ENCODE results near the gene ALKBH5.

The ALKBH5 gene

GRCh38 chr17:18185832-18186626 lies 2.4 kb downstream of the ALKBH5 start:
- H3K4me1 ChIP-seq (ENCODE audit: control insufficient read depth, insufficient read depth, low read length): peaks cover 40% of the 10 kb centered on the region
- CTCF ChIA-PET: interaction anchor here (0.6 to 1.9 kb wide), 5 partner anchors 10 to 45 kb away, joined by 3 to 7 read pairs (median 3); no protein-coding TSS in a partner anchor
- H3K4me3 ChIP-seq (ENCODE audit: low read depth, low read length): peak overlapping the region; percentile 59
- peaks cover 22 to 57% of the 10 kb centered on the region in 2 experiments; a peak in 2 of 3 replicates for H3K36me3 ChIP-seq (ENCODE audit: control insufficient read depth in 2 of 2, insufficient read depth in 1 of 2, low read length in 2 of 2)
- peak overlapping the region; percentile 94 for H3K27ac ChIP-seq (ENCODE audit: extremely low read depth, low read depth, low read length)
- POLR2A ChIA-PET: interaction anchor here (0.9 kb wide), 1 partner anchor 30 kb away, joined by 3 read pairs; no protein-coding TSS in a partner anchor
- H3K9me3 ChIP-seq (ENCODE audit: control insufficient read depth, insufficient read depth, low read depth, low read length): no peaks in the 10 kb centered on the region
- no peak for TF ChIP-seq ZNF677 (tag by site-specific recombination; IDR thresholded peaks at IDR 0.05)
- no peak for TF ChIP-seq ZSCAN23 (tag by site-specific recombination; IDR thresholded peaks at IDR 0.05)
- TF ChIP-seq ZIC2 (tag by site-specific recombination; IDR thresholded peaks at IDR 0.05): peak; percentile 21; the same call in 1 of the 2 replicates
- no peak for TF ChIP-seq ZNF488 (tag by site-specific recombination; IDR thresholded peaks at IDR 0.05)
- no peak for TF ChIP-seq SCRT1 (tag by site-specific recombination; IDR thresholded peaks at IDR 0.05; ENCODE audit: borderline replicate concordance)
- no peak for TF ChIP-seq HOXD13 (CRISPR knock-in tag; IDR thresholded peaks at IDR 0.05; ENCODE audit: borderline replicate concordance)
- TF ChIP-seq OSR2 (tag by site-specific recombination; IDR thresholded peaks at IDR 0.05): no peak
- peak; percentile 15; the same call in 1 of the 2 replicates for TF ChIP-seq IKZF3 (tag by site-specific recombination; IDR thresholded peaks at IDR 0.05)
- no peak for TF ChIP-seq ZNF214 (tag by site-specific recombination; IDR thresholded peaks at IDR 0.05; ENCODE audit: borderline replicate concordance)
- TF ChIP-seq ZNF571 (tag by site-specific recombination; IDR thresholded peaks at IDR 0.05): no peak
- no peak for TF ChIP-seq MYNN (tag by site-specific recombination; IDR thresholded peaks at IDR 0.05; ENCODE audit: borderline replicate concordance)
- TF ChIP-seq ZNF585B (tag by site-specific recombination; IDR thresholded peaks at IDR 0.05): no peak
- TF ChIP-seq ZNF560 (tag by site-specific recombination; IDR thresholded peaks at IDR 0.05; ENCODE audit: borderline replicate concordance): no peak
- no peak for TF ChIP-seq ZNF221 (tag by site-specific recombination; IDR thresholded peaks at IDR 0.05; ENCODE audit: borderline replicate concordance)
- no peak for TF ChIP-seq ZNF48 (tag by site-specific recombination; IDR thresholded peaks at IDR 0.05)
- no peak for TF ChIP-seq SETDB1 (IDR thresholded peaks at IDR 0.05; ENCODE audit: insufficient read length, low read length)
- TF ChIP-seq ZNF416 (tag by site-specific recombination; IDR thresholded peaks at IDR 0.05): no peak
- TF ChIP-seq ZNF394 (tag by site-specific recombination; IDR thresholded peaks at IDR 0.05; ENCODE audit: borderline replicate concordance): peak; percentile 74
- TF ChIP-seq ZNF274 (IDR thresholded peaks at IDR 0.05; ENCODE audit: low read length): no peak
- TF ChIP-seq ZNF274 (tag by site-specific recombination; IDR thresholded peaks at IDR 0.05; ENCODE audit: borderline replicate concordance): no peak
- TF ChIP-seq SP7 (tag by site-specific recombination; IDR thresholded peaks at IDR 0.05): no peak
- no peak for TF ChIP-seq ZNF555 (tag by site-specific recombination; conservative IDR thresholded peaks at IDR 0.05)
- TF ChIP-seq ELK4 (IDR thresholded peaks at IDR 0.05; ENCODE audit: borderline replicate concordance, low read depth, low read length): no peak
- TF ChIP-seq CTCF (tag by site-specific recombination; IDR thresholded peaks at IDR 0.05): no peak
- no peak for TF ChIP-seq ZNF335 (tag by site-specific recombination; conservative IDR thresholded peaks at IDR 0.05)
- TF ChIP-seq ZNF211 (tag by site-specific recombination; IDR thresholded peaks at IDR 0.05; ENCODE audit: low read depth): no peak
- TF ChIP-seq ZNF174 (tag by site-specific recombination; IDR thresholded peaks at IDR 0.05): no peak
- TF ChIP-seq GLI2 (tag by site-specific recombination; IDR thresholded peaks at IDR 0.05; ENCODE audit: borderline replicate concordance, low read depth): no peak
- no peak for TF ChIP-seq BCL11B (tag by site-specific recombination; IDR thresholded peaks at IDR 0.05; ENCODE audit: low read depth)
- TF ChIP-seq ZSCAN16 (tag by site-specific recombination; IDR thresholded peaks at IDR 0.05): no peak
- TF ChIP-seq GLI4 (tag by site-specific recombination; IDR thresholded peaks at IDR 0.05): no peak
- peak; percentile 86 for TF ChIP-seq ATF2 (tag by site-specific recombination; IDR thresholded peaks at IDR 0.05; ENCODE audit: low read depth)
- TF ChIP-seq ZNF37A (tag by site-specific recombination; IDR thresholded peaks at IDR 0.05): no peak
- peak; percentile 31; the same call in 1 of the 2 replicates for TF ChIP-seq KLF10 (tag by site-specific recombination; IDR thresholded peaks at IDR 0.05)
- peak; percentile 6; the same call in 1 of the 2 replicates for TF ChIP-seq ZNF629 (tag by site-specific recombination; IDR thresholded peaks at IDR 0.05)

Measured in HEK293 (cell line).